Activated gamma-delta T cell (primary cell): Measurements from ENCODE around the gene SLC35G4.
"Not testable (repeated sequence)": the region's sequence is repeated elsewhere in the genome, so short reads cannot be mapped to it uniquely, and the experiment has no call there.

Experiments used
- DNase-seq: peaks from one replicate; lab custom pipeline; 2025; lab: John Stamatoyannopoulos, UW
- total RNA-seq, 2 donors: gene quantifications; one replicate each; lab custom pipeline; 2026; lab: John Stamatoyannopoulos, UW

The SLC35G4 gene
- 0 reads per million in 2 donors for total RNA-seq

GRCh38 chr18:11609488-11609887 is at the start of gene SLC35G4:
TSS of gene SLC35G4 (plus strand) at chr18:11609596. CDS start at chr18:11609596, 0 bp downstream.
- DNase-seq: not testable (repeated sequence)

- no peak for DNase-seq
Measured at GRCh38 chr18:11561293-11561692, 48.1 kb upstream of the SLC35G4 start.

DNA sequence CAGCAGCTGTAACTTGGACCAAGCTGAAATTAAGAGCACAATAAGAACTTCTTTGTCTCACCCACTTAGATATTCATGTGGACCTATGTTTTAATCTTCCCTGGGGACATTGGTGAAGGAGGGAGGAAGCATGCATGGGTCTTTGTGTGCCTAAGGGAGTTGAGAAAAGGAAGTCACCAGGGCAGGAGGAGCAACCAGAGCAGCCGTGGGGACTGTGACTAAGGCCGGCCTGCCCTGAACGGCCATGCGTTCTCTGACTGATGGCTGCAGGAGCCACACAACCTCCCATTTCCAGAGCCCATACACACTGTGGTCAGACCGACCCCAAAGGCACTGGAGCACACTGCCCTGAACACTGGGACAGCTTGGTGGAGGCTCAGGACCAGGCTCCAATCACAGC is 43.7 kb upstream of the SLC35G4 start:
- DNase-seq: no peak

- no peak for DNase-seq
Measured at GRCh38 chr18:11566236-11566965, 43.0 kb upstream of the SLC35G4 start.

DNA sequence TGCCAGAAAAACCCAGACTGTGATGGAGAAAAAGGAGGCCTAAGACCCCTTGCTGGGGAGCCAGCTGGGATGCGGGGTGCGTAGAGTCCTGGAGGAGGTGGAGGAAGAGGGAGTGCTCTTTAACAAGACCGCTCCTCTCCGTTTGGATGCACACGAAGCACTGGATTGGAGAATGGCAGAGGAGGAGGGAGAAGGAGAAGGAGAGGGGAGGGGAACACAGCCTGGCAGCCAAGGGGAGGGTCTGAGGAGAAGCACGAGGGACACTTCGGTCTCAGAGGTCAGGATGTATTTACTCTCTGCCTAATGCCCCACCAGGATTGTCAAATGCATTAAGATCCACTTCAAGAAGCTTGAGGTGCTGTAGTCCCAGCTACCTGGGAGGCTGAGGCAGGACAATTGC is 42.0 kb upstream of the SLC35G4 start:
- no peak for DNase-seq

- no peak for DNase-seq
Measured at GRCh38 chr18:11570073-11570588, 39.3 kb upstream of the SLC35G4 start.

DNA sequence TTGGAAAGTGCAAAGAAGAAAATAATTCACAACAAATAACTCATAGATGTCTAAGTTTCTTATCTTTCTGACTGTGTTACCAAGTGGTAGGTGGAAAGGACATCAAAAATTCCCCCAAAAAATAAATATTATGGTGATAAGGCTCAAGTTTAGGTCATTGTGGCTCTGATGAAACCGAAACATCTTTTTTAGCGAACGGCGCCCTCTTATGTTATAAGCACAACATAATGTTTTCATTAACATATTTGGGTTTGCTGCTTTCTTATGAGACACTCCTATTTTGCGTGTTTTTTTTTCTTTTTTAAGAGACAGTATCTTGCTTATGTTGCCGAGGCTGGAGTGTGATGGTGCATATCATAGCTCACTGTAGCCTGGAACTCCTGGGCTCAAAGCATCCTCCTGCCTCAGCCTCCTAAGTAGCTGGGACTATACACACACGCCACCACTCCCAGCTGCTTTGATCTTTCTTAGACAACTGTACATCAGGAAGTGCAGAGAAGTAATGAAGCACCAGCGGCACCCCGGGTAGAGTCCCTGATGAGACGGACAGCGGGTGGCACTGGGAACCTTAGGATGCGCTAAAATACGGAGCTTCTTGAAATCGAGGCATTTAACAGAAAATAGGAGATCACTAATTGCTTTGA is 38.5 kb upstream of the SLC35G4 start:
- no peak for DNase-seq

DNA sequence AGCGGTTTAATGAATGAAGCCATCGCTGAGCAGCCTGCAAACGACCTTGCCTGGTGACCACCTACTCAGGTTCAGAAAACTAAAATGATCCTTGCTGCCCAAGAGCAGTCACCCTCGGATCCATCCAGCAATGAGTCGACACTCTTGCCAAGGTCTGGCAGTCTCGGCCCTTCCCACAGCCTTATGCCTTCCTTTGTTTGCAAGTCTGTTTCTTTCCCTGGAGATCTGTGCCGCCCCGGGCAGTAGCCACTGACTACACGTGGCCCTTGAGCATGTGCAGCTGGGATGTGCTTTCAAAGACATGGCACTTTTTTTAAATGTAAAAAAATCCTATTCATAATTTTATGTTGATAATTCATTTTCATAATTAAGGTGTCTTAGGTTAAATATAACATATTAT is 37.2 kb upstream of the SLC35G4 start:
- DNase-seq: no peak

DNA sequence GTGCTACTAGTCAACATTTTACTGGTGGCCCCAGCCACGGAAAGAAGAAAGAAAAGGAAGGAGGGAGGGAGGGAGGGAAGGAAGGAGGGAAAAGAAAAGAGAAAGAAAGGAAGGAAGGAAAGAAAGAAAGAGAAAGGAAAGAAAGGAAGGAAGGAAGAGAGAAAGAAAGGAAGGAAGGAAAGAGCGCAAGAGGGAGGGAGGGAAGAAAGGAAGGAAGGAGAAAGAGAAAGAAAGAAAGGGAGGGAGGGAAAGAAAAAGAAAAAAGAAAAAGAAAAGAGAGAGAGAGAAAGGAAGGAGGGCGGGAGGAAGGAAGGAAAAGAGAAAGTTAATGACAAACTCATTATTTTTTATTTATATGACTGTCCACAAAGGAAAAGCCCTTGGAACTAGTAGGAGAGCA is 34.9 kb upstream of the SLC35G4 start:
- DNase-seq: no peak

DNA sequence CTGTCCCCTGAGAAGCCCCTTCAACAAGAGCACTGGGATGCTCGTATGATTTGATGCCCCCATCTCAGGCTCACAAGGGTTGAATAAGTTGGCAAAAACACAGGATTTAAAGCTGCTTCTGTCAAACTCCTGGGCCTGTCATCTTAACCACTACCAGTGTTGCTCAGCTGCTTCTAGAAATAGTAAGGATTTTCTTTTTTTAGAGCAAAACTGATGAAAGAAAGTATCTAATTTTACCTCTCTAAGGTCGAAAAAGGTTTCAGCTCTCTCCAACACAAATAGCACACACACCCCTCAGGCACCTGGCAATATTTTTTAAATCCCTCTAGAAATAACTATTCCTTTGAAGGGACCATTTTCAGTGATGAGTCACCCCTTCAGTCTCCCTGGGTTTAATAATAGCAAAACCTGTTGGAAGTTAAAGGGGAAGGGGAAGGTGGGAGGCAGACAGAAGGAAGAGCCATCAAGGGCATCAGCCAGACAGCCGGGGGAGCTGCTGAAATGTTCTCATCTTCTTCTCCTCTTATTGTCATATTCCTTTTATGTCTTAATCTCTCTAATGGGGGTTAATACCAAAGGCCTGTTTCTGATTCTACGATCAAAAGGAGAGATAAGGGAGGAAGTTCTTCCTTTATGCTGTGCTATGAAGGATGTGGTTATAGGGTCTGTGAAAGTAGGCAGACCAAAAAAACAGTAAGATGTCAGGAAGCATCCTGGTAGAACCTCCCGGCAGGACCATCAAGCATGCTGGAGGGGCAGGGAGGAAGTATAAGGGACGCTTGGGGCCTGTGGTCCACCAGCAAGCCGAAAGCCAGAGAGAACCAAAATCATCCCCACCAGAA is 31.9 kb upstream of the SLC35G4 start:
- no peak for DNase-seq

DNA sequence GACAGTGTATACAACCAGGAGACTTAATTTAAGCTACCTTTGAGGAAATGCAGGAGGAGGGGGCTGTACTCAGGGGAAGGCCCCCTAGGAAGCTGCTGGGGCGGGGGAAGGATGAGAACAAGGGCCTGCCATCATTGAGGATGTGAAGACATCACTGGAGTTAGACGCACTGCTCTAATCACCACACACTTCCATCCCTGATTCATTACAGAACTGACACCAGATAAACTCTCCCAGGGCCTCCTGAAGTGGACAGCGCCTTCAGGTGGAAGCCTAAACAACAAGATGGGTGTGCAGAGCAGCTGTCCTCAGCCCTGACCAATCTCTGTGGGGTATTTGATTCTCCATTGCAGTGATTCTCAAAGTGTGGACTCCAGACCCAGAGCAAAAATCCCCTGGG is 30.6 kb upstream of the SLC35G4 start:
- no peak for DNase-seq

DNA sequence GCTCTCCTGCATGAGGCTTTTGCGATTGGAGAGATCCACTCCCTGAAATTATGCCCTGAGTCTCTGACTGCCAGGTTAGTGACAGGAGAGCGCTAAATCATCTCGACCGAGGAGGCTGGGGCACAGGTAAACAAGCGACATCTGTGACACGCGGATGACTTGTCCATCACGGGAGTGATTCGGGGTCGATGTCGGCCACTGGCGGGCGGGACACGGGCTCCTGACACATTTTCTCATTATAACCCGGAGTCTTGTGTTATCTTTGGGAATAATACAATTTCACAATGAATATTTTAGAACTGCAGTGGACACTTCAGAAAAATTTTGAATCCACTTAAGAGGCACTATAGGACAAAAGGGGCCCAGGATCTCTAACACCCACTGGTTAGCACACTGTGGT is 29.5 kb upstream of the SLC35G4 start:
- DNase-seq: no peak

- DNase-seq: no peak
Measured at GRCh38 chr18:11581286-11581685, 28.1 kb upstream of the SLC35G4 start.

GRCh38 chr18:11585596-11585995 is 23.8 kb upstream of the SLC35G4 start:
- DNase-seq: no peak

DNA sequence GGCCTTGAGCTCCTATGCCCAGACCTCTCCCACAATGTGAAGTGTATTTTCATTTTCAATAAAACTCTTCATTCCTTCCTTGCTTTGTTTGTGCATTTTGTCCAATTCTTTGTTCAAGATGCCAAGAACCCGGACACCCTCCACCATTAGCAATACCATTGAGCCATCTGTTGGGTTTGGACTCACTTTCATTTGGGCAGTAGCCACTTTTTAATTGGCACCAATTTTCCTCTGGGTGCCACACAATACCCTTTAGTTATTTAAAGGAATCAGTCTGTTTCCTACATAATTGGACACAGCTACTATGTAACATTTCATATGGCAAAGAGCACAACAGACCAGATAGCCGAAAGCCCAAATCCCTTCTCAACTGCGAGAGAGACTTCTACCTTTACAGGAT is 22.5 kb upstream of the SLC35G4 start:
- no peak for DNase-seq

DNA sequence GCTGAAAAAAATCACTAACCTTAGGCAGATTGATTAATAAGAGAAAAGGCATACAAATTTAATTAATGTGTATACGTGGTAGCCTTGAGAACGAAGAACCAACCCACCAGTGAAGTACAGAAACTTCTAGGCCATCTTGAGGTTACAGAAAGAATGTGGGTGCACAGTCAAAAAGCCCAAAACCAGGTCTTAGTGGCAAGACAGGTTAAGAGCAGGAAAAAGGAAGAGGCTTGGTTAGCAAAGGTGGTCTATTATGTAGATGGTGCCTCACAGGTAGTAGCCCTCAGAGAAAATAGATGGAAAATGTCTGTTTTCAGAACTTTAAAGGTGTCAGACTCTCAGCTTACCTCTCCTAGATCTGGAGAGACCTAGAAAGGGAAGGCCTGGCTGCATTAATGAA is 22.0 kb upstream of the SLC35G4 start:
- no peak for DNase-seq

DNA sequence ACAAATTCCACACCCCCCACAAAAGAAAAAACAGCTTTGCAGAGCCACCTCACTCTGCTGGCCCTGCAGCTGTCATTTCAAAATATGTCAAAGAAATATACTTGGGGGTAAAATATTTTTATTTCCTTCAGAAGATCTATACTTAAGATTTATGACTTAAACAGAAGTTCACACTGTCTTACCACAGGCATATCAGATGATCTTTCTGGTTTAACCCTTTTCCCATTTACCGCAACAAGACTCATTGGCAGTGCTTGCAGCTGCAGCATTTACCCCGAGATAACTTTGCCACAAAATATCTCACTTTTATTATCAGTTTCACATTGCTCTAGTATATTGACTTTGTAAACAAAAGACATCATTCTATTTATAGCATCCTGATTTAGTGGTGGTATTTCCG is 21.6 kb upstream of the SLC35G4 start:
- no peak for DNase-seq

GRCh38 chr18:11591957-11592356 is 17.4 kb upstream of the SLC35G4 start:
- no peak for DNase-seq

DNA sequence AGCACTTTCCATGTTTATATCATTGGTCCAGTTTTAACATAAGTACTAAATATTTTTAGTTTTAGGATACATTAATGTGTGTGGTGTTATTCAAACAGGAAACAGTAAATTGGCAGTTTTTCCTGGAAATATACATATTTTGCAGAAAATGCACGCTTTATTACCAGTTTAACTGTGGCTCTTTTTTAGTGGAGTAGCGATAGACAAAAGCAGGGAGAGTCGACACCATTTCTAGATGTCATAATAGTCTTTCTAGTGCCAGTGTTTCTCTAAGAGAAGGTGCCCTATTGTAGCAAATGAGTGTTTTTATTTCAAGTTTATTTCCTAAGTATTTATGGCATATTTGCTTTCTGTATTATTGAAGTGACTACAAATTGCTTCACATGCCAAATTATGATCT is 9.1 kb upstream of the SLC35G4 start:
- DNase-seq: no peak

GRCh38 chr18:11607906-11608305 is 1.5 kb upstream of the SLC35G4 start:
- DNase-seq: no peak

- DNase-seq: not testable (repeated sequence)
Measured at GRCh38 chr18:11608618-11609017, 778 bp upstream of the SLC35G4 start.

GRCh38 chr18:11613073-11613472 is 3.7 kb downstream of the SLC35G4 start:
- not testable (repeated sequence) for DNase-seq
